Urinary bladder (tissue), 4 donors: ENCODE data around the gene PHLDA3. TPM values are rescaled to one million over a fixed set of nuclear protein-coding genes. Genes with fewer than 3 reads are reported as not detected.

Experiments
- DNase-seq: peaks from one replicate; pipeline ENCODE4 v3.0.0-alpha.2; 2015; ENCODE audit errors: extremely low spot score
- H3K27ac ChIP-seq: one replicate; pipeline ENCODE4 v1.5.1; 2013; ENCODE audit warnings: low read depth, mild to moderate bottlenecking, moderate library complexity
- H3K36me3 ChIP-seq: one replicate; pipeline ENCODE4 v1.6.1; 2013; ENCODE audit warnings: mild to moderate bottlenecking, moderate library complexity; ENCODE audit not compliant: insufficient read depth
- H3K4me1 ChIP-seq: one replicate; pipeline ENCODE4 v1.6.1; 2013; ENCODE audit warnings: mild to moderate bottlenecking, moderate library complexity; ENCODE audit not compliant: insufficient read depth
- H3K4me3 ChIP-seq: one replicate; pipeline ENCODE4 v1.5.1; 2013; ENCODE audit warnings: low read depth, low read length
- WGBS: extraction: QIAGEN DNeasy Blood & Tissue Kit; methylation state at CpG from one replicate; pipeline ENCODE4 v1.1.7; 2013; 5-methylcytosine and 5-hydroxymethylcytosine counted together
- polyA plus RNA-seq: library from polyadenylated mRNA; stranded (reverse); fragments of 200-250 nt; gene quantifications from one replicate; pipeline ENCODE4 v1.2.3, GENCODE V29; 2013
- total RNA-seq: library from RNA; depleted of rRNA; stranded (reverse); fragments of >200 nt; gene quantifications from one replicate; pipeline ENCODE4 v1.2.3, GENCODE V29; 2014
- donor health status: healthy with polysubstance abuse.
- donor health status: healthy.

PHLDA3 gene
- total and polyA plus RNA-seq, 2 donors = 15.2 to 134 TPM

DNA sequence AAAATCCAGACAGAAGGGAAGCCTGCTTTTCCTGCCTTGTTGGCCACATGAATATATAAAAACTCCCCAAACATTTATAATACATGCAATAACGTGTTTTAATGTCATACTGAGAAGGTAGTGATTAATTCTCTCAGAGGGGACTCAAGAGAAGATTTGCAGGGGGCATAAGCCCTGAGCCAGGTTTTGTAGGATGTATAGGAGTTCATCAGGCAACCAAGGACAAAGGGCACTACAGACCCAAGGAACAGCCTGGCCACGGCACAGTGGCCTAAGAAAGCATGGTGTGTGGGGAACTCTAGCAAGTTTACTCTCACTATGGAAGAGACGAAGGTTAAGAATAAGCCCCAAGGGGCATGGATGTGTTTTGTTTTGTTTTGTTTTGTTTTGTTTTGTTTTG is 32.0 kb downstream of the PHLDA3 start:
- Histone ChIP-seq H3K36me3 (no peaks in the 10 kb centered on the region), H3K4me3 (no peak overlapping the region), H3K27ac (no peak overlapping the region), H3K4me1 (no peaks in the 10 kb centered on the region)
- 82% methylated on average over 3 of the region's 3 CpGs for WGBS
- no peak for DNase-seq

DNA sequence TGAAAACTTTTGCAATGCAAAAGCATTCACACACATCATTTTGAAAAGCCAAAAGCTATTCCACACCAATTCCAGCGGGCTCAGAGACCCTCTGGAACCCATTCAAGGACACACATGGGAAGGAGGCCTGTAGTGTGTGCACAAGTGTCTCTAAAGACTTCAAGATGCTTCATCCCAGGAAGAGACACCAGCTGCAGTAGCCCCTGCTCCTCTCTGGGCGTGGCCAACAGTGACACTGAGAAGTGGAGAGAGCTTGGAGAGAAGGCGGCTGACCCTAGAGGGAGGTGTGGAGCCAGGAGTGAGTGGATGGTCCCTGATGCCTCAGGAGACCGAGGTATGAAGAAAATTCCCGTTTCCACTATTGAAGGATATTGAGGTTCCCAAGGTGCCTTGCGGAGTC is 32.6 kb downstream of the PHLDA3 start:
- no peak overlapping the region for H3K4me3 ChIP-seq
- no peak overlapping the region for H3K27ac ChIP-seq
- no peaks in the 10 kb centered on the region for H3K4me1 ChIP-seq
- WGBS = 72% methylated on average over 6 of the region's 6 CpGs
- no peak for DNase-seq
- H3K36me3 ChIP-seq = no peaks in the 10 kb centered on the region

GRCh38 chr1:201434266-201434665 is 34.7 kb downstream of the PHLDA3 start:
- WGBS = 75% methylated on average over 3 of the region's 3 CpGs
- DNase-seq = no peak

DNA sequence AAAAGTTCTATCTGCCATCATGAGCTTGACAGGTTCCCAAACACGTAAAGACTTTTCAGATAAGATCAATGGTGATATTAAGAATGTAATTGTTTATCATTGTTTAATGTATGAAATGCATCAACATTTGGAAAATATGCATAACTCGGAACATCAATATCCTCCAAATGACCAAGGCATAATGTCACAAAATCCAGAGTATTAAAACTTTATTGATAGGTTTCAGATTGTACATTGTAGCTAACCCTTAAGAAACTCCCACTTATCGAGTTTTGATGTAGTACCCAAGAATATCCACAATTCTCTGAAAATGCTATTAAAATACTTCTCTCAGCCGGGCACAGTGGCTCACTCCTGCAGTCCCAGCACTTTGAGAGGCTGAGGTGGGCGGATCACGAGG is 35.4 kb downstream of the PHLDA3 start:
- Histone ChIP-seq H3K4me1 (no peaks in the 10 kb centered on the region), H3K36me3 (no peaks in the 10 kb centered on the region), H3K27ac (no peak overlapping the region), H3K4me3 (no peak overlapping the region)
- no peak for DNase-seq
- 82% methylated on average over 6 of the region's 6 CpGs for WGBS

More at GRCh38 chr1:201434266-201434665, 34.7 kb downstream of the PHLDA3 start:
- Histone ChIP-seq H3K36me3 (no peaks in the 10 kb centered on the region), H3K4me3 (no peak overlapping the region), H3K27ac (no peak overlapping the region), H3K4me1 (no peaks in the 10 kb centered on the region)

GRCh38 chr1:201430776-201431175 is 38.2 kb downstream of the PHLDA3 start:
- Histone ChIP-seq H3K4me3 (no peak overlapping the region), H3K27ac (no peak overlapping the region), H3K4me1 (no peaks in the 10 kb centered on the region), H3K36me3 (no peaks in the 10 kb centered on the region)
- WGBS = 87% methylated on average over 4 of the region's 4 CpGs
- no peak for DNase-seq

DNA sequence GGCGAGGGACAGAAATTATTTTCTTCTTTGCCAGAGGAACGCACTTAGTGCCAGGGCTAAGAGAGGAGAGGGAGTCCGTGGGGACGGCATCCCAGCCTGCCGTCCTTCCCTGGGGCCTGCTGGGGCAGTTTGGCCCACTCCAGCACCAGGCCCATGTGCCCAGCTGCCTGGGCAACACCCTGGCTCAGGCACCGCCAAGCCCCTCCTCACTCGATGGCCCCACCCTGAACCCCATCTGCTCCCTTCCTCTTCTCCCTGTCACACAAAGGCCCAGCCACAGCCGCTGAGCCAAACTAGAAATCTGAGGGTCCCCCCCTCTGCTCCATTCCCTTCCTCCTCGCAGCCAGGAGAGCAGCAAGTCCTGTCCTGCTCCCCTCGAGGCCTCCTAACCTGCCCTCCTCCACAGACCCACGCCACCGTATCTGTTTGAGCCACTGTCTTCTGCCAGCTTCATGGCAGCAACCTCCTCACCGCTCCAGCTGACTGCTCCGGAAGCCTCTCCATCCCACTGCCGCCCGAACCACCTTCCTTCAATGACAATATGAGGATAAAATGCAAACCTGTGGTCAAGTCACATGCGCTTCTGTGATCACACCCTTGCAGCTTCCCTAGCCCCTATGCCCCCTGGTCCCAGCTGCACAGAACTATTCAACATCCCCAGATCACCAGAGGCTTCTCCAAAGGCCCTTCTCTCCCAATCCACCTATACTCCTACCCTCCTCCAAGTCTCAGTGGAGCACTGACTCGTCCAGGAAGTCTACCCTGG is 39.1 kb downstream of the PHLDA3 start:
- no peak overlapping the region for H3K27ac ChIP-seq
- no peak overlapping the region for H3K4me3 ChIP-seq

DNA sequence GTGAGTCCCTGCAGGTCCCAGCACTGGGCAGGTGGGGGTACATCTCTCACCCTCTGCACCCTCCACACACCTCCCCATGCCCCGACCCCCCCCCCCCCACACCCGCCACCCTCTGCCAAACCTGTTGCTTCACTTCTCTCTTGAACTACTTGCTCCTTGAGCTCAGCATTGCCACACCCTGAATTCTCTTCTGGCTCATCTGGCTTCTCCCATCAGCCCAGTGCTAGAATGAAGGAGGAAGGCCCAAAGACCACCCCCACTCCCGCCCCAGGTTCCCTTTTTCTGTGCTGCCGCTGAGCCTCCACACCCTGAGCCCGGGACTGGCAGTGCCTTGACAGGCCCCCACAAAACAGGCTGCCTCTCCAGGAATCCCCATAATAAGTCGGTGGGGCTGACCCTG is 41.0 kb downstream of the PHLDA3 start:
- 77% methylated on average over 6 of the region's 6 CpGs for WGBS
- no peak for DNase-seq
- H3K27ac ChIP-seq = no peak overlapping the region
- no peaks in the 10 kb centered on the region for H3K36me3 ChIP-seq
- no peaks in the 10 kb centered on the region for H3K4me1 ChIP-seq
- no peak overlapping the region for H3K4me3 ChIP-seq

More for the DNA sequence above, 39.1 kb downstream of the PHLDA3 start:
- 87% methylated on average over 18 of the region's 18 CpGs for WGBS
- DNase-seq = no peak
- Histone ChIP-seq H3K36me3 (no peaks in the 10 kb centered on the region), H3K4me1 (no peaks in the 10 kb centered on the region)

DNA sequence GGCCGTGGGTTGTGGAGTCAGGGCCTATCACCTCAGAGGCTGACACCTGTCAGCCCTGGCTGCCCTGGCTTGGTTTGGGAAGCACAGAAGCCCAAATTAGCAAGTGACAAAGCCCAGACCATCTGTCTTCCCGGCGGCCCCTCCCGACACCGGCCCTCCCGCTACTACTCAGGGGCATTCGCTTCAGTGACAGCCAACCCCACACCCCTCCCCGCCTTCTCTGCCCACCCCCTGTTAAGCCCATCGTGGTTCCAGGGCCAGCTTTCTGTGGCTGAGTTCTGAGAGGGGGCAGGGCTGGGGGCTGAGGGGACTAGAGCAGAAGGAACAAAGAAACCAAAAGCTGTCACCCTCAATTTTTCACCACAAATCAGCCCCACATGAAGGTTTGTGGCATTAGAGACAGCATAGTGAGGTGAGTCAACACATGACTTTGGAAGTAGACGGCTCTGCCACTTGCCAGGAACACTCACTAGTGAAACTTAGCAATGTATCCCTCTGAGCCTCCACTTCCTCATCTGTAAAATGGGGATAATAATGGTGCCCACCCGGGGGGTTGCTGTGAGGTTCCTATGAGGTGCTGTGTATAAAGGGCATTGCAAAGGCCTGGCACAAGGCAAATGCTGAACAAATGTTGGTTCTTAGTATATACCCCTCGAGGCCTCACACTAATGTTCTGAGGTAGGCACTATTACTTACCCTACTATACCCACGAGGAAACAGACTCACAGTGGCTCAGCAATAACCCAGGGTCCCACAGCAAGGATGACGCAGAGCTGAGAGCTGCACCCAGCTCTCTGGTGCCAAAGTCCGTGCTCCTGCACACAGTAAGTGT is 42.3 kb downstream of the PHLDA3 start:
- H3K4me1 ChIP-seq = no peaks in the 10 kb centered on the region
- H3K4me3 ChIP-seq = no peak overlapping the region
- H3K27ac ChIP-seq = no peak overlapping the region
- H3K36me3 ChIP-seq = no peaks in the 10 kb centered on the region
- WGBS = 69% methylated on average over 15 of the region's 15 CpGs
- no peak for DNase-seq

DNA sequence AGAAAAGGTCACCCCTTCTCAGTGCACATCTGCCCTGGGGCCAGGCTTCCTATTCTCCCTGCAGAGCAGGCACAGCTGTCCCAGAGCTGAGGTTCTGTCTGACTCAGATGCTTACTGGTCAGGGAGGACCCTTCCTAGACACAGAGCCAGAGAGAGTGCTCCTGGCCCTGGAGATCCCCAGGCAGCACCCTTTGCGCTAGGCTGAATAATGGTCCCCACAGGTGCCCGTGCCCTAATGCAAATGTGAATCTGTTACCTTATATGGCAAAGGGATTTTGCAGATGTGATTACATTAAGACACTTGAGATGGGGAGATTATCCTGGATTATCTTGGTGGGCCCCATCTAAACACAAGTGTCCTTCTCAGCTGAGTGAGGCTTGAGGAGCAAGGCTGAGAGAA is 44.8 kb downstream of the PHLDA3 start:
- Histone ChIP-seq H3K4me3 (no peak overlapping the region), H3K36me3 (no peaks in the 10 kb centered on the region), H3K4me1 (no peaks in the 10 kb centered on the region), H3K27ac (no peak overlapping the region)
- 96% methylated on average over 2 of the region's 2 CpGs for WGBS
- no peak for DNase-seq

DNA sequence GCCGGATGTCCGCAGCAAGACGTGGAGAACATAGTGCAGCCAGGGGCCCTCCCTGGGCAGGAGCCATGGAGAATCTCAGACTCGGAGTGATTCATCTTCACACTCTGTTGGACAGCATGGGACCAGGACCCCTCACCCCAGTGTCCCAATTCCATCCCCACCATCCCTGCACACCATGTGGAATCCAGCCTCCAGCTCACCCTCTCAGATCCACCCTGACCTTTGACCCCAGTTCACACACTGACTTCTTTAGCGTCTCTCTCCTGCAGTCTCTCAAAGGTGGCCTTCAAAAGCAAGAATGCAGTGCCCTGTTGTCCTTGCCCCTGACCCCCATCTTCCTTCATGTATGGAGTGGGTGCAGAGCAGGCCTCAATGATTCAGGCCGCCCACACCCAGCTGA is 45.3 kb downstream of the PHLDA3 start:
- H3K4me1 ChIP-seq = no peaks in the 10 kb centered on the region
- H3K27ac ChIP-seq = no peak overlapping the region
- WGBS = 90% methylated on average over 6 of the region's 6 CpGs
- DNase-seq = no peak
- H3K4me3 ChIP-seq = no peak overlapping the region
- H3K36me3 ChIP-seq = no peaks in the 10 kb centered on the region

- Histone ChIP-seq H3K4me3 (no peak overlapping the region), H3K4me1 (no peaks in the 10 kb centered on the region), H3K27ac (no peak overlapping the region), H3K36me3 (no peaks in the 10 kb centered on the region)
- WGBS = 83% methylated on average over 6 of the region's 6 CpGs
- DNase-seq = no peak
These were observed 46.5 kb downstream of the PHLDA3 start for GRCh38 chr1:201422436-201423030.

GRCh38 chr1:201422026-201422425 is 47.0 kb downstream of the PHLDA3 start:
- H3K4me3 ChIP-seq = no peak overlapping the region
- no peak overlapping the region for H3K27ac ChIP-seq
- WGBS = 73% methylated on average over 3 of the region's 3 CpGs
- no peaks in the 10 kb centered on the region for H3K36me3 ChIP-seq
- no peak for DNase-seq
- H3K4me1 ChIP-seq = no peaks in the 10 kb centered on the region

DNA sequence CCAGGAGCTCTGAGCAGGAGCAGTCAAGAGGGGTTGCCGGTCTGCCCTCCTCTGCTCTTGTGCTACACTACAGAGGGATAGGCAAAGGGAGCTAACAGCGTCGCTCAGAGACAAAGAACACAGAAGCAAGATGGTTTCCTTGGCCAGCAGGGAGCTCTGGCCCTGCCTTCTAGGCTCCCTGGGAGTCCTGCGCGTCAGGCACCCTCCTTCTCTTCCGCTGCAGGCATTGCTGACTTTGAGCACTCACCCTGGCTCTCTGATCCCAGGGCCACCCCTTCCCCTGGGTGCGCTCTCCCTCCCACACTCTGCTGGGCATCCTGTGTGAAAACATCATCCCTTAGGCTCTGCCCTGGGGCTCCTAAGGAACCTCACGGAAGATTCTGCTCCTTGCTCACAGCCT is 47.9 kb downstream of the PHLDA3 start:
- Histone ChIP-seq H3K27ac (no peak overlapping the region), H3K4me3 (no peak overlapping the region), H3K36me3 (no peaks in the 10 kb centered on the region), H3K4me1 (no peaks in the 10 kb centered on the region)
- no peak for DNase-seq
- 84% methylated on average over 8 of the region's 8 CpGs for WGBS

- DNase-seq = no peak
- no peaks in the 10 kb centered on the region for H3K4me1 ChIP-seq
- H3K36me3 ChIP-seq = no peaks in the 10 kb centered on the region
- no peak overlapping the region for H3K27ac ChIP-seq
- 94% methylated on average over 7 of the region's 7 CpGs for WGBS
- no peak overlapping the region for H3K4me3 ChIP-seq
These were observed 48.4 kb downstream of the PHLDA3 start for GRCh38 chr1:201420608-201421002.
